Right atrium auricular region (tissue), 2 donors: ENCODE measurements around the gene MSX2. TPM values are rescaled to one million over a fixed set of nuclear protein-coding genes. Genes with fewer than 3 reads are reported as not detected.

ENCODE experiments used
- DNase-seq: peaks from one replicate; pipeline ENCODE4 v3.0.0-alpha.2; 2019; ENCODE audit warnings: low spot score
- H3K27ac ChIP-seq, 2 donors: fragments of 200-600 bp; sonication (generic); 1 replicate in 1 of 2; 2 replicates in 1 of 2; pipeline ENCODE4 v1.5.1; 2016 to 2019
- H3K27me3 ChIP-seq, 2 donors: fragments of 200-600 bp; sonication (generic); one replicate each; pipeline versions ENCODE4 v1.5.1 to v1.6.0; 2017 to 2019
- H3K36me3 ChIP-seq: fragments of 200-600 bp; sonication (generic); one replicate; pipeline ENCODE4 v1.5.1; 2016
- H3K4me1 ChIP-seq, 2 donors: fragments of 200-600 bp; sonication (generic); one replicate each; pipeline versions ENCODE4 v1.5.1 to v1.6.0; 2017 to 2019
- H3K4me3 ChIP-seq, 2 donors: fragments of 200-600 bp; sonication (generic); 1 replicate in 1 of 2; 2 replicates in 1 of 2; pipeline ENCODE4 v1.5.1; 2017 to 2019; ENCODE audit warnings: mild to moderate bottlenecking in 1 of 2, moderate library complexity in 1 of 2
- H3K9me3 ChIP-seq, 2 donors: fragments of 200-600 bp; sonication (generic); one replicate each; pipeline ENCODE4 v1.5.1; 2019
- total RNA-seq, 2 donors: library from RNA; depleted of rRNA; stranded (reverse); fragments of >200 nt; gene quantifications; one replicate each; pipeline ENCODE4 v1.1.0, GENCODE V29; 2016
- TF ChIP-seq, protein P1 (sequence below), 2 donors: fragments of 200-600 bp; sonication (generic); IDR thresholded peaks; one replicate each; pipeline ENCODE4 v1.5.1; 2019; ENCODE audit warnings: antibody characterized with exemption in 2 of 2

MSX2 gene
- total RNA-seq, 2 donors from 2014 or later: 2.6 to 3.4 TPM

GRCh38 chr5:174726916-174727793 is 2.8 kb downstream of the MSX2 start:
- Histone ChIP-seq H3K27ac (no peak overlapping the region), H3K9me3 (no peaks in the 10 kb centered on the region), H3K4me3 (no peak overlapping the region), H3K36me3 (peaks cover 8% of the 10 kb centered on the region), H3K27me3 (peaks cover 12 to 21% of the 10 kb centered on the region in 2 donors), H3K4me1 (peaks cover 0 to 27% of the 10 kb centered on the region in 2 donors)
- DNase-seq: no peak
- TF ChIP-seq, protein P1, sequence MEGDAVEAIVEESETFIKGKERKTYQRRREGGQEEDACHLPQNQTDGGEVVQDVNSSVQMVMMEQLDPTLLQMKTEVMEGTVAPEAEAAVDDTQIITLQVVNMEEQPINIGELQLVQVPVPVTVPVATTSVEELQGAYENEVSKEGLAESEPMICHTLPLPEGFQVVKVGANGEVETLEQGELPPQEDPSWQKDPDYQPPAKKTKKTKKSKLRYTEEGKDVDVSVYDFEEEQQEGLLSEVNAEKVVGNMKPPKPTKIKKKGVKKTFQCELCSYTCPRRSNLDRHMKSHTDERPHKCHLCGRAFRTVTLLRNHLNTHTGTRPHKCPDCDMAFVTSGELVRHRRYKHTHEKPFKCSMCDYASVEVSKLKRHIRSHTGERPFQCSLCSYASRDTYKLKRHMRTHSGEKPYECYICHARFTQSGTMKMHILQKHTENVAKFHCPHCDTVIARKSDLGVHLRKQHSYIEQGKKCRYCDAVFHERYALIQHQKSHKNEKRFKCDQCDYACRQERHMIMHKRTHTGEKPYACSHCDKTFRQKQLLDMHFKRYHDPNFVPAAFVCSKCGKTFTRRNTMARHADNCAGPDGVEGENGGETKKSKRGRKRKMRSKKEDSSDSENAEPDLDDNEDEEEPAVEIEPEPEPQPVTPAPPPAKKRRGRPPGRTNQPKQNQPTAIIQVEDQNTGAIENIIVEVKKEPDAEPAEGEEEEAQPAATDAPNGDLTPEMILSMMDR (IDR thresholded peaks at IDR 0.05): no peak

DNA sequence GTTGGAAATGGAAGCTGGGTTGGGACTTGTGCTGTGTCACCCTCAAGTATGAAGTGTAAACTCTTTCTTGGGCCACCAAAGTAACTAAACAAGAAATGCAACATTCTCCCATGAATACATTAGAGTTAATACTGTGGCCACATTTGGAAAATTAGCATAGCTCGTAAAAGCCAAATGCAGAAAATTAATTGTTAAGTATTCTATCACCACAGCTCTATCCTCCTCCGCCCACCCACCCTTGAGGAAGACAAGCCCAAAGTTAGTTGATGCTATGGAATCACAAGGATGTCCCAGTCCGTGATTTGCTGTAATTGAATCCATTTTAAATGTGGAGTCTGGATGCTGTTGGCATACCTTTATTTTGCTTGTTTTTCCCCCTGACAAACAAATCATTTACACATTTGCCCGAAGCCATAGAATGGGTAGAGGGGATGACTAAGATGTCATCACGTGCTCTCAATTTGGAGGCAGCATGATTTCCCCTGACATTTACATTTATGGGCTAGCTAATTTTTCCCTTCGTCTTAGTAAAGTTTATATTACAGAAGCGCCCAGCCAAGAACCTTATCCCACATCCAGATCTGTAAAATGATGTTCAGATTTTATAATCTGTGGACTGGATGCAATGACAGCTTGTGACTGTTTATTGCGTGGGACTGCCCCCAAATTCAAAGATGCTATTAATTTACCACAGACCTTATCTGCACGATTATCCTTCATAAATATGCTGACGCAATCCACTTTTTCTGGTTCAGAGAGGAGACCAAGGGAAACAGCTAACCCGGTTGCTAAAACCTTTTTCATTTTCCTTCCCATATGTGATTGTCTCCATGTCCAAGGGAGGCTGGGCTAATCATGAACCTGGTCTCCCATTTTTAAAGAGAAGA is 3.7 kb downstream of the MSX2 start:
- H3K27me3 ChIP-seq: peaks cover 13 to 19% of the 10 kb centered on the region in 2 donors
- no peak for DNase-seq
- H3K4me1 ChIP-seq: peaks cover 0 to 28% of the 10 kb centered on the region in 2 donors
- no peak overlapping the region for H3K27ac ChIP-seq
- TF ChIP-seq, protein P1 (IDR thresholded peaks at IDR 0.05): no peak
- peaks cover 8% of the 10 kb centered on the region for H3K36me3 ChIP-seq
- no peak overlapping the region for H3K4me3 ChIP-seq
- no peaks in the 10 kb centered on the region for H3K9me3 ChIP-seq

- Histone ChIP-seq H3K27ac (no peak overlapping the region), H3K36me3 (peaks cover 8% of the 10 kb centered on the region), H3K9me3 (no peaks in the 10 kb centered on the region), H3K27me3 (peaks cover 10 to 14% of the 10 kb centered on the region in 2 donors), H3K4me3 (no peak overlapping the region), H3K4me1 (peaks cover 0 to 20% of the 10 kb centered on the region in 2 donors)
- TF ChIP-seq, protein P1 (IDR thresholded peaks at IDR 0.05): no peak
- no peak for DNase-seq
Measured at GRCh38 chr5:174729075-174729680, 4.8 kb downstream of the MSX2 start.

DNA sequence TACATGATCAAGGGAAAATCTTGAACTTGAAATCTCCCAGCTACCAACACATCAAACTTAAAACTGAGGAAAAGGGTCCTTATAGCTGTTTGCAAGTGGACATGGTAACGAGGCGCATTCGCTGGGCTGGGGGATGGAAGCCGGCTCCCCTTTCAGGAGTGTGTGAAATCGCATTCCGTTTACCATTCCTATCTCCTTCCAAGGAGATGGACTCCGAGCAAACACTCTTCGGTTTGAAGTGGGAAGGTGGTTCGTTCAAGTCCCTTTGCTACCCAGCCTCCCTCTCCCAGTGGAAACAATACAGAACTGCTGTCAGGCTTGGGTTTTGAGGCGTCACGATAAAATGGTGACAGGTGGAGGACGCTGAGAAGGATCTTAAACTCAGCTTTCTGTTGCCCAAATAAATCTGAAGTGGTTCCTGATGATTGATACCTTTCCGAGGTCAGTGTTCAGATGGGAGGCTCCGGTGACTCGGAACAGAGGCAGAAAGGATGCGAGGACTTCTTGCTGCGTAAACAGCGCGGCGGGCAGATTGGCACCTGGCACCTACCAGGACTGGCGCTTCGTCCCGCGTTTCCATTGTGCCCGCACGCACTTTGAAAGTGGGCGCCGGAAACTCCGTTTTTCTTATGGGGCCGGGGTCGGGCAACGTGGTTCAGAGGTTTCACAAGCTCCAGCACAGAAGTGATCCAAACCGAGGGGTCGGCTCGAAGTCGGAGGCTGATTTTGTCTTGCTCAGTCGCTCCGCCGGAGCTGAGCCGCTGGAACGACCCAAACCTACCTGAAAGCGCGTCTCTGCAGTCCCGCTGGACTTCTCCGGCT is 7.0 kb downstream of the MSX2 start:
- peaks cover 0 to 19% of the 10 kb centered on the region in 2 donors for H3K4me1 ChIP-seq
- peaks cover 26 to 32% of the 10 kb centered on the region in 2 donors for H3K27me3 ChIP-seq
- no peaks in the 10 kb centered on the region for H3K9me3 ChIP-seq
- TF ChIP-seq, protein P1 (IDR thresholded peaks at IDR 0.05): no peak
- no peak overlapping the region for H3K27ac ChIP-seq
- H3K4me3 ChIP-seq: no peak overlapping the region
- no peak for DNase-seq
- peaks cover 8% of the 10 kb centered on the region for H3K36me3 ChIP-seq
